ENCODE data around the gene SPEM1.
"Not testable (repeated sequence)": the region's sequence is repeated elsewhere in the genome, so short reads cannot be mapped to it uniquely, and the experiment has no call there.

The SPEM1 gene

GRCh38 chr17:7441266-7441665, 21.1 kb downstream of the SPEM1 start:
- no peak for DNase-seq (ENCODE audit: low read depth in 2 of 2)

GRCh38 chr17:7442142-7442541, 22.0 kb downstream of the SPEM1 start:
- DNase-seq (ENCODE audit: low read depth in 2 of 2), result no peak

GRCh38 chr17:7443499-7444485, 23.7 kb downstream of the SPEM1 start:
- DNase-seq (ENCODE audit: low read depth in 2 of 2), result no peak

- no peak for DNase-seq (ENCODE audit: low read depth in 2 of 2)
These were observed 24.8 kb downstream of the SPEM1 start, which contains the start of gene CHRNB1 for GRCh38 chr17:7444682-7445618. TSS of gene CHRNB1 (plus strand) at chr17:7445061. CDS start at chr17:7445128, 67 bp downstream.

GRCh38 chr17:7445619-7445968, 25.5 kb downstream of the SPEM1 start:
- no peak for DNase-seq (ENCODE audit: low read depth in 2 of 2)

GRCh38 chr17:7448461-7448860, 28.3 kb downstream of the SPEM1 start:
- DNase-seq (ENCODE audit: low read depth in 2 of 2), result no peak

GRCh38 chr17:7459961-7460545, 39.9 kb downstream of the SPEM1 start:
- DNase-seq (ENCODE audit: low read depth in 2 of 2), result no peak

GRCh38 chr17:7460850-7461660, 40.9 kb downstream of the SPEM1 start:
- no peak for DNase-seq (ENCODE audit: low read depth in 2 of 2)

- DNase-seq (ENCODE audit: low read depth in 2 of 2), result no peak
These were observed 42.6 kb downstream of the SPEM1 start for GRCh38 chr17:7462474-7463371.

- no peak for DNase-seq (ENCODE audit: low read depth in 2 of 2)
These were observed 43.3 kb downstream of the SPEM1 start for GRCh38 chr17:7463372-7463846.

- DNase-seq (ENCODE audit: low read depth in 2 of 2), result no peak
These were observed 44.0 kb downstream of the SPEM1 start for GRCh38 chr17:7464081-7464480.

GRCh38 chr17:7465597-7466275, 45.6 kb downstream of the SPEM1 start:
- DNase-seq (ENCODE audit: low read depth in 2 of 2), result no peak

- DNase-seq (ENCODE audit: low read depth in 2 of 2), result no peak
These were observed 46.2 kb downstream of the SPEM1 start for GRCh38 chr17:7466318-7466638.

- DNase-seq (ENCODE audit: low read depth in 2 of 2), result no peak
These were observed 46.7 kb downstream of the SPEM1 start for GRCh38 chr17:7466639-7467341.

GRCh38 chr17:7467498-7467897, 47.4 kb downstream of the SPEM1 start:
- DNase-seq (ENCODE audit: low read depth in 2 of 2), result no peak

GRCh38 chr17:7468290-7468689, 48.2 kb downstream of the SPEM1 start:
- no peak for DNase-seq (ENCODE audit: low read depth in 2 of 2)

GRCh38 chr17:7468804-7469389, 48.8 kb downstream of the SPEM1 start:
- DNase-seq (ENCODE audit: low read depth in 2 of 2), result no peak

GRCh38 chr17:7469843-7470242, 49.7 kb downstream of the SPEM1 start:
- DNase-seq (ENCODE audit: low read depth in 2 of 2), result not testable (repeated sequence)
